Esophagus muscularis mucosa (tissue), 4 donors: ENCODE results near the gene HOXD9. TPM values are rescaled to one million over a fixed set of nuclear protein-coding genes. Genes with fewer than 3 reads are reported as not detected.

ENCODE experiments used
- DNase-seq: peaks from one replicate; pipeline ENCODE4 v3.0.0-alpha.2; 2017; ENCODE audit errors: extremely low spot score
- H3K27ac ChIP-seq, 4 donors: fragments of 200-600 bp; sonication (generic); replicated peaks in 1 of 4; 1 replicate in 3 of 4; 2 replicates in 1 of 4; pipeline ENCODE4 v1.5.1; 2016 to 2019; ENCODE audit warnings: mild to moderate bottlenecking in 1 of 4
- H3K27me3 ChIP-seq, 4 donors: fragments of 200-600 bp; sonication (generic); one replicate each; pipeline versions ENCODE4 v1.5.1 to v1.6.0; 2016 to 2019
- H3K36me3 ChIP-seq, 4 donors: fragments of 200-600 bp; sonication (generic); one replicate each; pipeline ENCODE4 v1.5.1; 2016 to 2019
- H3K4me1 ChIP-seq, 4 donors: fragments of 200-600 bp; sonication (generic); one replicate each; pipeline ENCODE4 v1.5.1; 2016 to 2019
- H3K4me3 ChIP-seq, 4 donors: fragments of 200-600 bp; sonication (generic); 1 replicate in 2 of 4; 2 replicates in 2 of 4; pipeline ENCODE4 v1.5.1; 2016 to 2019; ENCODE audit warnings: mild to moderate bottlenecking in 4 of 4, moderate library complexity in 1 of 4
- H3K9me3 ChIP-seq, 4 donors: fragments of 200-600 bp; sonication (generic); 1 replicate in 3 of 4; 2 replicates in 1 of 4; pipeline ENCODE4 v1.5.1; 2016 to 2019
- CTCF ChIP-seq, 3 experiments: fragments of 200-600 bp in 2 of 3; fragments of 450-650 bp in 1 of 3; sonication (generic) in 2 of 3; IDR thresholded peaks; one replicate each; pipeline ENCODE4 v1.5.1; 2017 to 2019; ENCODE audit warnings: antibody characterized with exemption in 3 of 3, mild to moderate bottlenecking in 2 of 3, moderate library complexity in 1 of 3
- EP300 ChIP-seq: sonication (generic); formaldehyde crosslinking; IDR thresholded peaks from one replicate; pipeline ENCODE4 v1.6.1; 2017; ENCODE audit warnings: antibody characterized with exemption
- POLR2A ChIP-seq: fragments of 450-650 bp; IDR thresholded peaks from one replicate; pipeline ENCODE4 v1.6.1; 2017; ENCODE audit warnings: antibody characterized with exemption, moderate library complexity, mild to moderate bottlenecking, low read depth
- POLR2AphosphoS5 ChIP-seq, 2 donors: sonication (generic); formaldehyde crosslinking; IDR thresholded peaks; one replicate each; pipeline ENCODE4 v1.6.1; 2017; ENCODE audit warnings: antibody characterized with exemption in 2 of 2
- WGBS: methylation state at CpG from one replicate; pipeline ENCODE4 v1.1.5; 2018; 5-methylcytosine and 5-hydroxymethylcytosine counted together
- intact Hi-C: fragments of 100-400 bp; cut with DNase I; formaldehyde crosslinking; loops from one replicate; pipeline ENCODE4 v1.15.1; 2023
- total RNA-seq, 4 donors: library from RNA; depleted of rRNA; stranded (reverse); fragments of >200 nt; gene quantifications; one replicate each; pipeline versions ENCODE4 v1.1.0 to v1.2.1, GENCODE V29; 2016

HOXD9 gene
- total RNA-seq, 4 donors from 2014 or later: 0.83 to 2.2 (median 0.99) TPM

DNA sequence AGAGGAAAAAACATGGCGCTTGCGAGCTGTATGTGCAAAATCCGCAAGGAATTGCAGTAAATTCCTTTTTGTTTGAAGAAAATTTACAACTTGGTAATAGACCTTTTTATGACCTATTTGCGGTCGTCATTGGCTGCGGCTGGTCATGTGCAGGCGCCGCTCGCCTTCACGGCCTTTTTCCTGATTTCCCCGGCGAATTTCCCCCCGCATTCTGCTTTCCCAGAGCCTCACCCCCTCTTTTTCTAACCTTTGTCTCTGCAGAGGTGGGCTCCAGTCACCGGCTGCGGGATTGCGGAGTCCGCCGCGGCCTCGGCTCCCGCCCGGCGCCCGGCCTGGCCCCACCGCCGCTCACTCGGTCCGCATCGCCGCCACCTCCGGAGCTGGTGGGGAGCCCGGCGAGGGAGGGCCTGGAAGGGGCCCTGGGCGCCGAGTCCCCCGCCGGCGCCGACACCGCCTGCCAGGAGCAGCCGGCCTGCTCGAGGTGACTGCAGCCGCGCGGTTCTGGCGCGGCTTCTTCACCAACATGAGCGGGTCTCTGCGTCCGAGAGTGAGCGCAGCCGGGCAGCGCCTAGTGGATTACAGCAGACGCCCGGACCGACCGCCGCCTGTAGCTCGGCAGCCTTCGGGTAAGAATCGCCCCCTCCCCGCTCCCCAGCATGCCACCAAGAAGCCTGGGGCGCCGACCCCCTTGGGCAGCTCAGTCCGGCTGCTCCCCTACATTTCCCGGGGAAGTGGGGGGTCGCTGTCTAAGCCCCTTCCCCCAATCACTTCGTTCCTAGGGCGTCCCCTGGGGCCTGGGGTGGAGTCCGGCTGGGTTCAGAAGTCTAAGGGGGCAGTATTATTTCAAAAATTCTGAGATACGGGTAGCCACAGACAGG lies 14.1 kb downstream of the HOXD9 start:
- no peaks in the 10 kb centered on the region for H3K9me3 ChIP-seq
- H3K36me3 ChIP-seq: no peaks in the 10 kb centered on the region
- intact Hi-C loops: no loop called here
- DNase-seq: no peak
- peak overlapping the region; percentile 49 to 60 (median 53) for H3K4me3 ChIP-seq
- H3K27ac ChIP-seq: peak overlapping the region; percentile 59 to 75 (median 68)
- TF ChIP-seq EP300 (no peak), POLR2AphosphoS5 (IDR thresholded peaks at IDR 0.05) (no peak), POLR2A (no peak)
- WGBS: 2% methylated on average over 33 of the region's 71 CpGs
- H3K4me1 ChIP-seq: peaks cover 22 to 51% (median 33%) of the 10 kb centered on the region in 4 donors
- peaks cover 14 to 98% (median 73%) of the 10 kb centered on the region in 4 donors for H3K27me3 ChIP-seq

DNA sequence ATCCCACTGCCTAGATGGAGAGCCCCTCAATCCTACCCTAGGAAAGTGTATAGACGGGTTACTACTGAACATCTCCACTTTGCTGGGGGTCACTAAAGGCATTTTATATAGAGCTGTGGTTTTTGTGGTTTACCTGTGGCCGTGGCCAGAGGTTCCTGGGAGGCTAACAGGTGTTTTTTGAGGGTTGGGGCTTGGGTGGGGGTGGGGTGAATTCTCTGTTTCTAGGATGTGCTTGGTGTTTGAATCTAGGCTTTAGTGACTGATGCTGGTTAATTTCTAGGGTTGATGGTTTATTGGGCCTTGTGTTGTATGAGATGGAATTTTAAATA lies 14.7 kb downstream of the HOXD9 start:
- Histone ChIP-seq H3K36me3 (no peaks in the 10 kb centered on the region), H3K9me3 (no peaks in the 10 kb centered on the region), H3K27ac (peak overlapping the region; percentile 59 to 75 (median 68)), H3K4me1 (peaks cover 22 to 47% (median 33%) of the 10 kb centered on the region in 4 donors), H3K27me3 (peaks cover 14 to 98% (median 67%) of the 10 kb centered on the region in 4 donors), H3K4me3 (peak overlapping the region; percentile 49 to 60 (median 53))
- intact Hi-C loops: no loop called here
- no peak for DNase-seq
- WGBS: 28% methylated on average over 2 of the region's 2 CpGs
- TF ChIP-seq EP300 (no peak), POLR2A (no peak), CTCF (IDR thresholded peaks at IDR 0.05) (no peak), POLR2AphosphoS5 (IDR thresholded peaks at IDR 0.05) (no peak)

DNA sequence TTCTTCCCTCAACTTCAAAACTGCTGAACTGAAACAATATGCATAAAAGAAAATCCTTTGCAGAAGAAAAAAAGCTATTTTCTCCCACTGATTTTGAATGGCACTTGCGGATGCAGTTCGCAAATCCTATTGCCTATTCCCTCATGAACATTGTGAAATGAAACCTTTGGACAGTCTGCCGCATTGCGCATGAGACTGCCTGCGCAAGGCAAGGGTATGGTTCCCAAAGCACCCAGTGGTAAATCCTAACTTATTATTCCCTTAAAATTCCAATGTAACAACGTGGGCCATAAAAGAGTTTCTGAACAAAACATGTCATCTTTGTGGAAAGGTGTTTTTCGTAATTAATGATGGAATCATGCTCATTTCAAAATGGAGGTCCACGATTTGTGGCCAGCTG lies 15.4 kb downstream of the HOXD9 start:
- intact Hi-C loops: no loop called here
- peaks cover 14 to 98% (median 63%) of the 10 kb centered on the region in 4 donors for H3K27me3 ChIP-seq
- H3K9me3 ChIP-seq: no peaks in the 10 kb centered on the region
- H3K4me1 ChIP-seq: peaks cover 22 to 41% (median 31%) of the 10 kb centered on the region in 4 donors
- H3K27ac ChIP-seq: peak overlapping the region in 2 of 4 donors; percentile 22 to 36
- H3K4me3 ChIP-seq: peak overlapping the region in 2 of 4 donors; percentile 12 to 51
- TF ChIP-seq POLR2AphosphoS5 (IDR thresholded peaks at IDR 0.05): no peak
- no peak for TF ChIP-seq POLR2A
- TF ChIP-seq CTCF (IDR thresholded peaks at IDR 0.05): no peak
- TF ChIP-seq EP300: no peak
- H3K36me3 ChIP-seq: no peaks in the 10 kb centered on the region
- 46% methylated on average over 8 of the region's 8 CpGs for WGBS
- DNase-seq: no peak

GRCh38 chr2:176138526-176138922 lies 16.0 kb downstream of the HOXD9 start:
- Histone ChIP-seq H3K4me1 (peaks cover 22 to 41% (median 31%) of the 10 kb centered on the region in 4 donors), H3K4me3 (peak overlapping the region in 2 of 4 donors; percentile 1 to 36), H3K36me3 (no peaks in the 10 kb centered on the region), H3K27ac (peak overlapping the region; percentile 7 to 47 (median 29)), H3K27me3 (peaks cover 14 to 98% (median 58%) of the 10 kb centered on the region in 4 donors), H3K9me3 (no peaks in the 10 kb centered on the region)
- no peak for DNase-seq
- TF ChIP-seq EP300: no peak
- no peak for TF ChIP-seq POLR2AphosphoS5 (IDR thresholded peaks at IDR 0.05)
- no peak for TF ChIP-seq POLR2A
- no peak for TF ChIP-seq CTCF (IDR thresholded peaks at IDR 0.05)
- intact Hi-C loops: no loop called here
- WGBS: 20% methylated on average over 14 of the region's 14 CpGs

DNA sequence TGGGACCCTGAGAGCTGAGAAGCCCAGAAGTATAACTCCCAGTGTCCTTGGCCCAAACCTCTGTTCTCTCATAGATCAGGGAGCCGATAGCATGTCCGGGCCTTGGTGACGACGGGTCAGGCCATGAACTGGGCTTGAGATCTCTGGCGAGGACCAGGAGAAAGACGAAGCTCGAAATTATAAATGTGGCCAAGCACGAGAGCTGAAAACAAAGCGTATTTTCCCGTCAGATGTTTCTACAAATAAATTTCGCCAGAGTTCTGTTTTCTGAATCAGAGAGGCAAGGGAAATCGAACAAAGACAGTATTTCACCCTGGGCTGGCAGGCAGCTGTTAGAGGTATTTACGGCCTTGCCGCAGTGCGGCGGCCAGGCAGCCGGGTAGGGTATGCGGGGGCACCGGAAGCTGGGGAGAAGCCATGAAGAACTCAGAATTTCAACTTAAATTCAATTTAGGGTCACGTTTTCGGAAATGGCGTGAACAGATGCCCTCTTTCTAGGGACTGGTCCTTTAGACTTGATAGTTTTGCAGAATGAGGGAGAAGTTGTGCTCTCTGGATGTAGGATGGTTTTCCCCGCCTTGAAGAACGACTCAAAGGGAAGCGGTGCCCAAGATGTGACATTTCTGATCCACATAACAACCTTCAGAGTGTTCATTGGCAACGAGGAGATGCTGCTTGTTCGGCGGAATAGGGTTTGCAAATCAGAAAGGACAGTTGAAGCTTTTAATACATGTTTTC lies 16.6 kb downstream of the HOXD9 start:
- Histone ChIP-seq H3K27me3 (peaks cover 14 to 96% (median 55%) of the 10 kb centered on the region in 4 donors), H3K4me1 (peaks cover 22 to 41% (median 31%) of the 10 kb centered on the region in 4 donors), H3K4me3 (peak overlapping the region in 2 of 4 donors; percentile 36 to 53), H3K9me3 (no peaks in the 10 kb centered on the region), H3K36me3 (no peaks in the 10 kb centered on the region), H3K27ac (peak overlapping the region; percentile 7 to 65 (median 29))
- TF ChIP-seq CTCF (IDR thresholded peaks at IDR 0.05) (no peak), EP300 (no peak), POLR2A (no peak), POLR2AphosphoS5 (IDR thresholded peaks at IDR 0.05) (no peak)
- DNase-seq: no peak
- intact Hi-C loops: no loop called here
- 23% methylated on average over 28 of the region's 28 CpGs for WGBS
